B cell (primary cell): Measurements from ENCODE around the gene GNG7. TPM values are rescaled to one million over a fixed set of nuclear protein-coding genes. Genes with fewer than 3 reads are reported as not detected.

ENCODE experiments used
- ATAC-seq: fragments of 200-7000 bp; cut with Tn5 transposase; one replicate; pipeline ENCODE4 v1.10.0; 2021; ENCODE audit warnings: low read depth, mild to moderate bottlenecking, moderate number of reproducible peaks, moderate library complexity
- CTCF ChIA-PET: fragments of 350-600 bp; sonication (Branson Sonifier 250); formaldehyde crosslinking; loops from one replicate; lab custom pipeline; 2021; ENCODE audit warnings: antibody characterized with exemption, inconsistent platforms; lab: Charles Lee
- POLR2A ChIA-PET: fragments of 350-600 bp; sonication (Branson Sonifier 250); formaldehyde crosslinking; loops from one replicate; lab custom pipeline; 2021; ENCODE audit warnings: antibody characterized with exemption; lab: Charles Lee
- DNase-seq: peaks from one replicate; pipeline ENCODE4 v3.0.0; 2013
- H2AFZ ChIP-seq: 2 replicates; pipeline ENCODE4 v1.6.1; 2012; ENCODE audit warnings: mild to moderate bottlenecking, low read depth, low read length; ENCODE audit not compliant: insufficient read depth, poor library complexity, severe bottlenecking
- H3K27ac ChIP-seq, 2 donors: 1 replicate in 1 of 2; 2 replicates in 1 of 2; pipeline ENCODE4 v1.5.1; 2012 to 2013; ENCODE audit warnings: low read length in 2 of 2, mild to moderate bottlenecking in 2 of 2, moderate library complexity in 1 of 2
- H3K27me3 ChIP-seq, 4 experiments: fragments of 200-600 bp in 1 of 4; sonication (generic) in 1 of 4; replicated peaks in 1 of 4; 1 replicate in 2 of 4; 2 replicates in 2 of 4; pipeline versions ENCODE4 v1.6.1 to v1.7.0; 2013 to 2016; ENCODE audit warnings: low read length in 3 of 4, mild to moderate bottlenecking in 2 of 4, mixed read lengths in 1 of 4, moderate library complexity in 1 of 4; ENCODE audit not compliant: insufficient read depth in 4 of 4, control insufficient read depth in 3 of 4; ENCODE audit errors: control extremely low read depth in 1 of 4
- H3K36me3 ChIP-seq, 2 experiments: replicated peaks in 1 of 2; 1 replicate in 1 of 2; 2 replicates in 1 of 2; pipeline versions ENCODE4 v1.6.1 to v1.7.1; 2013; ENCODE audit warnings: low read length in 1 of 2; ENCODE audit not compliant: insufficient read depth in 2 of 2, control insufficient read depth in 1 of 2; ENCODE audit errors: control extremely low read depth in 1 of 2, extremely low read depth in 1 of 2
- H3K4me1 ChIP-seq, 2 donors: fragments of 200-600 bp in 1 of 2; sonication (generic) in 1 of 2; 1 replicate in 1 of 2; 2 replicates in 1 of 2; pipeline versions ENCODE4 v1.5.1 to v1.6.1; 2013 to 2017; ENCODE audit warnings: low read length in 2 of 2; ENCODE audit not compliant: control insufficient read depth in 2 of 2, insufficient read depth in 2 of 2
- H3K4me2 ChIP-seq: replicated peaks from 2 replicates; pipeline ENCODE3; 2012; ENCODE audit warnings: mild to moderate bottlenecking, low read depth, low read length; ENCODE audit not compliant: poor library complexity, severe bottlenecking
- H3K4me3 ChIP-seq, 5 experiments: fragments of 200-600 bp in 1 of 5; sonication (generic) in 1 of 5; 1 replicate in 3 of 5; 2 replicates in 2 of 5; pipeline versions ENCODE4 v1.5.1 to v1.7.0; 2011 to 2016; ENCODE audit warnings: low read length in 4 of 5, mild to moderate bottlenecking in 4 of 5, low read depth in 2 of 5, control low read depth in 1 of 5, moderate library complexity in 1 of 5; ENCODE audit not compliant: insufficient read depth in 1 of 5; ENCODE audit errors: control extremely low read depth in 1 of 5, extremely low read depth in 1 of 5
- H3K79me2 ChIP-seq: fragments of 200-600 bp; sonication (generic); one replicate; pipeline ENCODE4 v1.6.0; 2016; ENCODE audit warnings: low read length; ENCODE audit not compliant: control insufficient read depth, insufficient read depth
- H3K9ac ChIP-seq: fragments of 200-600 bp; sonication (generic); 2 replicates; pipeline ENCODE4 v1.6.1; 2017; ENCODE audit warnings: mild to moderate bottlenecking, low read length, moderate library complexity
- H3K9me3 ChIP-seq, 3 donors: one replicate each; pipeline versions ENCODE4 v1.6.1 to v1.7.1; 2013; ENCODE audit warnings: low read length in 2 of 3; ENCODE audit not compliant: control insufficient read depth in 2 of 3, insufficient read depth in 1 of 3; ENCODE audit errors: control extremely low read depth in 1 of 3
- H4K20me1 ChIP-seq: 2 replicates; pipeline ENCODE4 v1.6.0; 2012; ENCODE audit warnings: mild to moderate bottlenecking, low read length; ENCODE audit not compliant: insufficient read depth, control insufficient read depth, poor library complexity, severe bottlenecking
- H3K27ac Mint-ChIP-seq: one replicate; pipeline ENCODE4 v1.8.0; 2021; ENCODE audit warnings: mixed read lengths
- H3K27me3 Mint-ChIP-seq: one replicate; pipeline ENCODE4 v1.8.0; 2021; ENCODE audit warnings: mixed read lengths
- H3K4me1 Mint-ChIP-seq: one replicate; pipeline ENCODE4 v1.8.0; 2021; ENCODE audit warnings: mixed read lengths
- H3K4me3 Mint-ChIP-seq: one replicate; pipeline ENCODE4 v1.8.0; 2021; ENCODE audit warnings: mixed read lengths
- H3K9me3 Mint-ChIP-seq: one replicate; pipeline ENCODE4 v1.8.0; 2022; ENCODE audit warnings: mixed read lengths; ENCODE audit not compliant: insufficient read depth
- CTCF ChIP-seq: fragments of 200-600 bp; IDR thresholded peaks from one replicate; pipeline ENCODE4 v1.8.0; 2022; ENCODE audit warnings: antibody characterized with exemption, mild to moderate bottlenecking
- EZH2 ChIP-seq: IDR thresholded peaks from 2 replicates; pipeline ENCODE4 v1.6.1; 2012; ENCODE audit warnings: borderline replicate concordance, low read depth, mild to moderate bottlenecking, moderate library complexity, low read length; ENCODE audit not compliant: insufficient read depth, poor library complexity, severe bottlenecking
- WGBS: methylation state at CpG from one replicate; pipeline ENCODE4 v1.1.5; 2013; ENCODE audit warnings: missing lambda C conversion rate; ENCODE audit not compliant: insufficient coverage; 5-methylcytosine and 5-hydroxymethylcytosine counted together
- intact Hi-C: fragments of 100-400 bp; cut with micrococcal nuclease; formaldehyde crosslinking; loops from one replicate; pipeline ENCODE4 v1.10.0; 2022
- polyA plus RNA-seq: library from polyadenylated mRNA; depleted of rRNA; stranded (reverse); fragments of >200 nt; gene quantifications from 2 replicates; pipeline ENCODE4 v1.2.3, GENCODE V29; 2012
- total RNA-seq, 2 donors: library from RNA; stranded (reverse); fragments of 120-200 nt in 1 of 2; gene quantifications; 1 replicate in 1 of 2; 2 replicates in 1 of 2; pipeline versions ENCODE4 v1.2.3 to v1.2.4, GENCODE V29; 2013 to 2022

Gene GNG7
- total and polyA plus RNA-seq, 2 donors (not counting 1 experiment from before 2014, with no cell fraction given): 76.3 to 153 TPM

- Histone ChIP-seq H3K9ac (no peak overlapping the region), H3K79me2 (peaks cover 47% of the 10 kb centered on the region), H2AFZ (no peak overlapping the region), H3K27ac (no peak overlapping the region), H4K20me1 (peaks cover 69% of the 10 kb centered on the region), H3K4me1 (no peaks in the 10 kb centered on the region), H3K4me2 (no peak overlapping the region), H3K4me3 (no peak overlapping the region), H3K9me3 (peaks cover 0 to 6% (median 1%) of the 10 kb centered on the region in 3 donors), H3K36me3 (peaks cover 0 to 6% of the 10 kb centered on the region in 2 experiments), H3K27me3 (no peaks in the 10 kb centered on the region)
- 98% methylated on average over 4 of the region's 6 CpGs for WGBS
- intact Hi-C loops: no loop called here
- DNase-seq (no peak), ATAC-seq (no peak)
- Mint-ChIP-seq H3K4me1 (peaks cover 15% of the 10 kb centered on the region), H3K4me3 (no peak overlapping the region), H3K9me3 (no peaks in the 10 kb centered on the region), H3K27me3 (no peaks in the 10 kb centered on the region), H3K27ac (peak overlapping the region; percentile 47)
- POLR2A ChIA-PET: interaction anchor here (0.6 to 0.7 kb wide), 3 partner anchors 9 to 74 kb away, joined by 3 to 6 read pairs (median 4); no protein-coding TSS in a partner anchor
- CTCF ChIA-PET: interaction anchor here (1.2 to 1.9 kb wide), 2 partner anchors 77 to 80 kb away, joined by 3 to 7 read pairs; no protein-coding TSS in a partner anchor
- TF ChIP-seq EZH2 (no peak), CTCF (no peak)
Measured at GRCh38 chr19:2533686-2534422, 168.6 kb downstream of the GNG7 start.

- TF ChIP-seq EZH2: no peak
- TF ChIP-seq CTCF: no peak
- Histone ChIP-seq H3K79me2 (peaks cover 54% of the 10 kb centered on the region), H3K27ac (no peak overlapping the region), H2AFZ (no peak overlapping the region), H3K36me3 (peaks cover 0 to 9% of the 10 kb centered on the region in 2 experiments), H3K9ac (no peak overlapping the region), H3K4me2 (no peak overlapping the region), H3K4me3 (no peak overlapping the region), H3K4me1 (no peaks in the 10 kb centered on the region), H3K9me3 (peaks cover 0 to 6% (median 1%) of the 10 kb centered on the region in 3 donors), H3K27me3 (no peaks in the 10 kb centered on the region), H4K20me1 (peaks cover 72% of the 10 kb centered on the region)
- Mint-ChIP-seq H3K4me1 (peaks cover 15% of the 10 kb centered on the region), H3K27me3 (no peaks in the 10 kb centered on the region), H3K9me3 (no peaks in the 10 kb centered on the region), H3K4me3 (no peak overlapping the region), H3K27ac (no peak overlapping the region)
- WGBS: no CpG with 5 or more reads among the region's 2 CpGs
- ChIA-PET CTCF (interaction anchor here (1.9 kb wide), 1 partner anchor 81 kb away, joined by 7 read pairs; no protein-coding TSS in a partner anchor), POLR2A (interaction anchor here (0.6 kb wide), 2 partner anchors 25 to 1255 kb away, joined by 3 read pairs; no protein-coding TSS in a partner anchor)
- ATAC-seq: no peak
- intact Hi-C loops: no loop called here
- DNase-seq: no peak
Measured at GRCh38 chr19:2533072-2533425, 169.4 kb downstream of the GNG7 start.
